ENCODE measurements around the gene KIRREL1. TPM values are rescaled to one million over a fixed set of nuclear protein-coding genes. Genes with fewer than 3 reads are reported as not detected.

Gene KIRREL1
- total and polyA plus RNA-seq, 2 of the 13 experiments (the other 11 are each of a cell fraction or from before 2014, with no cell fraction given): 0.02 to 0.03 TPM

DNA sequence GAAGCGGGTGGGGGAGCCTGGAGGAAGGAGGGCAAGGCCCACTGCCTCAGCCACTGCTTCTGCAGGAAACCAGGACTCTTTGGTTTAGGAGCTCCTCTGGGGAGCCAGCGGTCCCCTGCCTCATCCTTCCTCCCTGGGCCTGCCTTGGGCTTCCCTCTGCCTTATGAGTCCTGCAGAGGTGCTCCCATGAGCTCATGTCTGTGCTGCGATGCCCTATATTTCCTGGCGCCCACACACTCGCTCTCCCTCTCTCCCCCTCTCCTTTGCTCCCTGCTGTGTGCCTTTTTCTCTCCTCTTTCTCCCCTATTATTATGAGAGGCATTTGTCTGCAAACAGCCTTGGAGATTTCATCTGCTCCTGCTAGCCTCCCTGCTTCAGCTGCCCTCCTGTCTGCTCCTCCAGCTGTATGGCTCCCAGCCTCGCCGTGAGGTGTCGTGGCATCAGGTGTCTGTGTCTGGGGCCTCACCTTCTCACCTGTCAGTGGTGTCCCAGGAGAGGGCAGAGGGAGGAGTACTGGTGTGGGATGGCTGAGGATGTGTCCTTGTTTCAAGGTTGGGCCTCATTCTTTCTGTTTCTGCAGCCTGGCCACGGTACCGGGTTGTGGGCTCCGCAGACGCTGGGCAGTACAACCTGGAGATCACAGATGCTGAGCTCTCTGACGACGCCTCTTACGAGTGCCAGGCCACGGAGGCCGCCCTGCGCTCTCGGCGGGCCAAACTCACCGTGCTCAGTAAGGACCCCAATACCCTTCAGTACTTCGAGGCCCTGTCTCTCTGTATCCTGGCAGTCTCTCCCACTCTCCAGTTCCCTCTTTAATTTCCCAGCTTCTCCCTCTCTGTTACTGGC lies 84.2 kb downstream of the KIRREL1 start (continued):
- no peak for TF ChIP-seq ZNF710 (CRISPR knock-in tag; IDR thresholded peaks at IDR 0.05; ENCODE audit: borderline replicate concordance)
- TF ChIP-seq ZNF574 (CRISPR knock-in tag; IDR thresholded peaks at IDR 0.05): no peak
- no peak for TF ChIP-seq HDAC6 (IDR thresholded peaks at IDR 0.05; ENCODE audit: low read depth, low read length)

GRCh38 chr1:158078569-158079080 lies 85.2 kb downstream of the KIRREL1 start:
- no peak overlapping the region for H3K9ac ChIP-seq (ENCODE audit: insufficient read depth, low read depth, low read length)
- FAIRE-seq: no peak
- H3K36me3 ChIP-seq (replicated peaks in 1 of 2; ENCODE audit: control insufficient read depth in 1 of 2, insufficient read depth in 2 of 2, low read length in 2 of 2): no peaks in the 10 kb centered on the region
- no peak for ATAC-seq
- H3K27ac ChIP-seq (ENCODE audit: extremely low read length, insufficient read depth, low read length): no peak overlapping the region
- CTCF ChIA-PET (ENCODE audit: low intra/inter-chr PET ratio, low total read pairs): no interaction called here
- TF ChIP-seq HCFC1 (IDR thresholded peaks at IDR 0.05; ENCODE audit: low read depth, low read length): no peak
- TF ChIP-seq TMF1 (CRISPR knock-in tag; IDR thresholded peaks at IDR 0.05; ENCODE audit: low read depth): no peak
- TF ChIP-seq HDAC6 (IDR thresholded peaks at IDR 0.05; ENCODE audit: low read depth, low read length): no peak
- H2AFZ ChIP-seq (ENCODE audit: low read length): no peak overlapping the region
- no peaks in the 10 kb centered on the region; the same call in 1 of the 2 replicates for H4K20me1 ChIP-seq (ENCODE audit: insufficient read depth, low read length)
- in situ Hi-C loops (cut with HindIII; ENCODE audit: extremely low pct_ligation_motif_present, low pct_unique_long_range_greater_than_20kb) (no loop called here), intact Hi-C loops (cut with micrococcal nuclease; ENCODE audit: unreplicated experiment) (no loop called here)
- no peak for DNase-seq (ENCODE audit: low spot score)
- no peaks in the 10 kb centered on the region for H3K79me2 ChIP-seq (ENCODE audit: insufficient read depth, low read length)
- no TSS peak for BruUV-seq (replicated peaks)
- H3K9me3 ChIP-seq (ENCODE audit: low read length): no peaks in the 10 kb centered on the region
- no peaks in the 10 kb centered on the region for H3K4me1 ChIP-seq (ENCODE audit: insufficient read depth, low read length)
- POLR2A ChIA-PET: no interaction called here
- H3K4me3 ChIP-seq (replicated peaks in 1 of 3; ENCODE audit: insufficient read depth in 1 of 3, low read depth in 2 of 3, low read length in 3 of 3): no peak overlapping the region
- no peaks in the 10 kb centered on the region; a peak in 1 of 5 replicates for H3K27me3 ChIP-seq (ENCODE audit: control insufficient read depth in 1 of 2, insufficient read depth in 2 of 2, low read length in 2 of 2)
- H3K4me2 ChIP-seq (ENCODE audit: low read depth, low read length): no peak overlapping the region
- 57% methylated on average over 4 of the region's 4 CpGs for WGBS (ENCODE audit: low lambda C conversion rate)

Measured in HepG2 (cell line).